ENCODE measurements around the gene RIN3.

Gene RIN3

DNA sequence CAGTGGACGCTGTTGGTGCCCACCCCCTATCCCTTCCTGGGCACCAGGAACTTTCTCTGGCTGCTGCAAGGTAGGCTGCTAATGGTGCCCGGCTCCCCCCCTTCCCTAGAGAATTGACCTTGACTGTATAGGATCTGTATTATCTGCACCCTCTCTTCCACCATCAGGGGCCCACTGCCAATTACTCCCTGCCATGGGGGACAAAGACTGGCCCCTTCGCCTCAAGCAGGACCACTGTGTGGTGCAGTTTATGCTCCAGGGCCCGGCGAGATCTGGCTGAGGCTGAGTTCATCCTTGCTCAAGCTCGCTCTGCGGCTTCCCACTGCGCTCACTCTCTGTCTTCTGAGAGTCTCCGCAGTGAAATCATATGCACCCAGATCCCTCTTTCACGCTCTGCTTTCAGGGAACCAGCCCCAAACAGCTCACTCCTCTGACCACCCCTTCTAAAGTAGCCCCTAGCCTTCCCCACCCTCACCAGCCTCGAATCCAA lies 139.6 kb downstream of the RIN3 start:
- CTCF ChIA-PET: no interaction called here

DNA sequence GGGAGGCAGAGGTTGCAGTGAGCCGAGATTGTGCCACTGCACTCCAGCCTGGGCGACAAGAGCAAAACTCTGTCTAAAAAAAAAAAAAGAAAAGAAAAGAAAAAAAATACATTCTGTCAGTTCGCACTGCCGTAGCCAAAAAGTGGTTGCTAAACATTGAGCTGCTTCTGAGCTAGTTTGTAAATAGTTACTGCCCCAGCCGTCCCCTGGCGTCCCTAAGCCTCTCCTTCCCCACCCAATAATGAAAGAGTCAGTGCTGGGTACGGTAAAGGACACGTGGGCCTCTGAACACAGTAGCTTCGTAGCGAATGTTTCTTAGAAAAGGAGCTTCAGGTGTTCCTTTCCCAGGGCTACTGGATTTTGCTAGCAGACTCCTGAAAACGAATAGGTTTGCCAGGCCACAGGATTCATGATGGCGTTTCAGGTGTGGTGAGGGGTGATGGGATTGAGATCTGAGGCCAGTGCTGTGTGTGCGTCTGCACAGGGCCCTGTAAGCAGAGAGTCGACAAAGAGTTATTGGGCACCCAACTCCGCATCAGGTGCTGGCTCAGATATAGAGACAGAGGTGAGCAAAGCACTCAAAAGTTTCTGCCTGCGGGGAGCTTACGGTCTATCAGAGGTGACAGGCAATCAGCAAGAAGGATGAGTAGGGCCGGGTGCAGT lies 140.8 kb downstream of the RIN3 start:
- TF ChIP-seq, protein P1, sequence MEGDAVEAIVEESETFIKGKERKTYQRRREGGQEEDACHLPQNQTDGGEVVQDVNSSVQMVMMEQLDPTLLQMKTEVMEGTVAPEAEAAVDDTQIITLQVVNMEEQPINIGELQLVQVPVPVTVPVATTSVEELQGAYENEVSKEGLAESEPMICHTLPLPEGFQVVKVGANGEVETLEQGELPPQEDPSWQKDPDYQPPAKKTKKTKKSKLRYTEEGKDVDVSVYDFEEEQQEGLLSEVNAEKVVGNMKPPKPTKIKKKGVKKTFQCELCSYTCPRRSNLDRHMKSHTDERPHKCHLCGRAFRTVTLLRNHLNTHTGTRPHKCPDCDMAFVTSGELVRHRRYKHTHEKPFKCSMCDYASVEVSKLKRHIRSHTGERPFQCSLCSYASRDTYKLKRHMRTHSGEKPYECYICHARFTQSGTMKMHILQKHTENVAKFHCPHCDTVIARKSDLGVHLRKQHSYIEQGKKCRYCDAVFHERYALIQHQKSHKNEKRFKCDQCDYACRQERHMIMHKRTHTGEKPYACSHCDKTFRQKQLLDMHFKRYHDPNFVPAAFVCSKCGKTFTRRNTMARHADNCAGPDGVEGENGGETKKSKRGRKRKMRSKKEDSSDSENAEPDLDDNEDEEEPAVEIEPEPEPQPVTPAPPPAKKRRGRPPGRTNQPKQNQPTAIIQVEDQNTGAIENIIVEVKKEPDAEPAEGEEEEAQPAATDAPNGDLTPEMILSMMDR (conservative IDR thresholded peaks at IDR 0.05; ENCODE audit: low read depth): no peak
- CTCF ChIA-PET: interaction anchor here (0.6 to 1.0 kb wide), 3 partner anchors 27 to 245 kb away, joined by 4 to 7 read pairs (median 6); no protein-coding TSS in a partner anchor
- no peak overlapping the region for H3K27ac ChIP-seq
- DNase-seq (ENCODE audit: low spot score): no peak
- POLR2A ChIA-PET (ENCODE audit: low non-redundant PET): no interaction called here

More for the DNA sequence above, 139.6 kb downstream of the RIN3 start:
- DNase-seq (ENCODE audit: low spot score): no peak
- TF ChIP-seq, protein P1 (conservative IDR thresholded peaks at IDR 0.05; ENCODE audit: low read depth): no peak
- POLR2A ChIA-PET (ENCODE audit: low non-redundant PET): interaction anchor here (0.6 kb wide), 1 partner anchor 17 kb away, joined by 4 read pairs; no protein-coding TSS in a partner anchor
- no peak overlapping the region for H3K27ac ChIP-seq

DNA sequence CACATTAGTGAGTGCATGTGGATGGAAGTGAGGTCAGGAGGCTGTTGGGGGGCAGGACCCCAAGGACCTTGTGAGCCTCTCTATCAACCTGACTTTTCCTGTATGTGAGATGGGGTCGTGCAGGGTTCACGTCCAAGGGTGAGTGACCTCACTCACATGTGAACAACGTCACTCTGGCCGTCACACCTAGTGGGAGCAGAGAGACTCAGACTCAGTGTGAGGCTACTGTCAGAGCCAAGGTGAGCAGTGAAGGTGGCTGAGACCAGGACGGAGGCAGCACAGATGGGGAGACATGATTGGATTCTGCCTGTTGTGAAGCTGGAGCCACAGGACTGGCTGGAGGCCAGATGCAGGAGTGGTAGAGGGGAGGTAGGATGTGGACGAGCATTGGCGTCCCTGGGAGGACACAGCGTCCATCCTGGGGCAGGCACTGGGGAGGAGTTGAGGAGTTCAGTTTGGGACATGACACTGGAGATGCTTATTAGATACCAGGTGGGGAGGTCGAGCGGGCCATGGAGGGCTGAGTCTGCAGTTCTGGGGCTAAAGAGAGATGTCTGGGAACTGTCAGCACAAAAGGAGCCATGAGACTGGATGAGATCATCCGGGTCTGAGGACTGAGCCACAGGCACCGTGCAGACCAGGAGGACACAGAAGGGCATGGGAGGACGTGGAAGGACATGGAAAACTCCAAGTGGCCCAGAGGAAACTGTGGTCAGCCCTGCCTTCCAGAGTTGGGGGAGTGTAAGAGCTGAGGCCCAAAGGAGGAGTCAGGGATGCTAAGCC lies 142.0 kb downstream of the RIN3 start:
- TF ChIP-seq, protein P1 (conservative IDR thresholded peaks at IDR 0.05; ENCODE audit: low read depth): no peak
- POLR2A ChIA-PET (ENCODE audit: low non-redundant PET): no interaction called here
- DNase-seq (ENCODE audit: low spot score): no peak
- no peak overlapping the region for H3K27ac ChIP-seq
- CTCF ChIA-PET: interaction anchor here (0.6 to 0.7 kb wide), 2 partner anchors 48 to 73 kb away, joined by 3 read pairs; no protein-coding TSS in a partner anchor

DNA sequence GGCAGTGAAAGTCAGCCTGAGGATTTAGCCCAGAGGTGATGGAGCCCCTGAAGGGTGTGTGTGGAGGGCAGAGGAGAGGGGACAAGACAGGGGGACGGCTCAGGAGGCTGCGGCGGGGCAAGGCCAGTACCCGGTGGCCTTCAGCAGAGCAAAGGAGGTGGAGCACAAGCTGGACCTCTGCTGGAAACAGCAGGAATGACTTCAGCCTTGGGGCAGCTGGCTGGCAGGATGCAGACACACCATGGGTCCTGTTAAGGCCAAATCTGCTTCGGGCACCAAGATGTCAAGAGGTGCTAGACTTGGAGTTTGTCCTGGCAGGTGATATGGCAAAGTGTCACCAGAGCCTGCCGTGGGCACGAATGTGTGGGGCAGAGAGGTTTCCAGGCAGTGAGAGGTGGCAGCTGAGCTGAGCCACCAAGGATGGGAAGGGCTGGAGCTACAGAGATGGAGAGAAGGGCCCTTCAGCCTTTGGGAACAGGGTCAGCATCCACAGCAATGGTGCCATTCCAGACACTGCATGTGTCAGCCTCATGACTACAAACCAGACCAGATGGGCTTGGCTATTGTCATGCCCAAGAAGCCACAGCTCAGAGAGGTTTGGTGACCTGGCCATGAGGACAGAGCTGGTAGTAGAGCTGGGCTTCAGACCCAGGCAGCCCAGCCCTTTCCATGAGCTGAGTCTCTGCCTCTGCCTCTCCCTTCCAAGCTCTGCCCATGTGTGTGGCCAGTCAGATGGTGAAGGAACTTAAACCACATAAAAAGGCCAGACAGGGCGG lies 142.9 kb downstream of the RIN3 start:
- no peak for DNase-seq (ENCODE audit: low spot score)
- no peak overlapping the region for H3K27ac ChIP-seq
- POLR2A ChIA-PET (ENCODE audit: low non-redundant PET): no interaction called here
- CTCF ChIA-PET: interaction anchor here (0.6 to 0.7 kb wide), 3 partner anchors 47 to 903 kb away, joined by 3 to 4 read pairs (median 3); no protein-coding TSS in a partner anchor
- TF ChIP-seq, protein P1 (conservative IDR thresholded peaks at IDR 0.05; ENCODE audit: low read depth): no peak

DNA sequence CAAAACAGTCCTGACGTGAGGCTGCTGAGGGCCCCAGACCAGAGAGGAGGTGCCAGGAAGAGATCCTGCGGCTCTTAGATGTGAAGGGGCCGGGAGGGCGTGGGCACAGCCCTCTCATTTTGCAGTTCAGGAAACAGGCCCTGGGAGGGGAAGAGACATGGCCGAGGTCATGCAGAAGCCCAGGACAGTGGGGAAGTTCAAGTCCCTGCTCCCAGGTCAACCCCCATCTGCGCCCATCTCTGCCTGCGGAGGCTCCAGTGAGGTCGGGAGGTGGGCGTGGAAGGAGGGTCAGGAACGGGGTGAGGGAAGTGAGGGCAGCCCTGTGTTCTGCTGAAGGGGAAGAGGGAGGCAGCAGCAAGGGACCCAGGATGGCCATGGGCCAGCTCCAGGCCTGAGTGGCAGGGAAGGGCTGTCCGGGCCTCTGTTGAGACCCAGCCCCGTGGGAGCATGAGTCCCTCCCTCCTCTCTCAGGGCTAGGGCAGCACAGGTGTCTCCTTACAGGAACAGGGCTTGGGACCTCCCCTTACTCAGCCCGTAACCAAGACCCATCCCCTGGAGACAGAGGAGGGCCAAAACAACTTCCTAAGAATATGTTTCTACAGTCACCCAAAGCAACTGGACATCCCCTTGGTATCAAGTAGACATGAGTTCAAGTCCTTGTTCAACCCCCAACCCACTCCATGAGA lies 144.0 kb downstream of the RIN3 start:
- ChIA-PET POLR2A (ENCODE audit: low non-redundant PET) (no interaction called here), CTCF (interaction anchor here (1.0 kb wide), 1 partner anchor 33 kb away, joined by 4 read pairs; no protein-coding TSS in a partner anchor)
- H3K27ac ChIP-seq: no peak overlapping the region
- DNase-seq (ENCODE audit: low spot score): no peak
- TF ChIP-seq, protein P1 (conservative IDR thresholded peaks at IDR 0.05; ENCODE audit: low read depth): no peak
